Activated CD8-positive, alpha-beta memory T cell treated with anti-CD3 and anti-CD28 coated beads, Interleukin-2, amount 50 U/mL, for 4 hours (primary cell): ENCODE data around the gene CELF6.
A peak's percentile ranks its signal among the peaks of the same experiment; 100 is the strongest.

Experiments used
- DNase-seq: peaks from one replicate; pipeline ENCODE4 v3.0.0-alpha.2; 2020

Gene CELF6

GRCh38 chr15:72319985-72320671 lies at the start of gene CELF6:
Gene CELF6 (minus strand): TSS chr15:72320157. CDS start chr15:72319874, 283 bp downstream.
- DNase-seq, result peak; percentile 76

- DNase-seq, result no peak
These were observed 48.9 kb upstream of the CELF6 start for GRCh38 chr15:72368899-72369298.

GRCh38 chr15:72368325-72368724 lies 48.4 kb upstream of the CELF6 start:
- no peak for DNase-seq

- no peak for DNase-seq
These were observed 45.9 kb upstream of the CELF6 start for GRCh38 chr15:72365844-72366243.

GRCh38 chr15:72361176-72361575 lies 41.2 kb upstream of the CELF6 start:
- no peak for DNase-seq

GRCh38 chr15:72358650-72359171 lies 38.8 kb upstream of the CELF6 start:
- DNase-seq, result no peak

GRCh38 chr15:72358121-72358520 lies 38.2 kb upstream of the CELF6 start:
- no peak for DNase-seq

- DNase-seq, result no peak
These were observed 34.5 kb upstream of the CELF6 start for GRCh38 chr15:72354496-72354895.

- DNase-seq, result no peak
These were observed 33.3 kb upstream of the CELF6 start for GRCh38 chr15:72353266-72353665.

- no peak for DNase-seq
These were observed 25.8 kb upstream of the CELF6 start for GRCh38 chr15:72345806-72346205.

- DNase-seq, result no peak
These were observed 25.3 kb upstream of the CELF6 start for GRCh38 chr15:72345280-72345679.

GRCh38 chr15:72344602-72345001 lies 24.6 kb upstream of the CELF6 start:
- no peak for DNase-seq

- peak; percentile 35 for DNase-seq
These were observed 22.4 kb upstream of the CELF6 start for GRCh38 chr15:72342385-72342784.

GRCh38 chr15:72341361-72341760 lies 21.4 kb upstream of the CELF6 start:
- no peak for DNase-seq

GRCh38 chr15:72340366-72340765 lies 20.4 kb upstream of the CELF6 start:
- DNase-seq, result no peak

GRCh38 chr15:72339777-72340177 lies 19.8 kb upstream of the CELF6 start:
- DNase-seq, result no peak

GRCh38 chr15:72338617-72339321 lies 18.8 kb upstream of the CELF6 start:
- DNase-seq, result no peak

GRCh38 chr15:72338148-72338547 lies 18.2 kb upstream of the CELF6 start:
- no peak for DNase-seq

- no peak for DNase-seq
These were observed 14.9 kb upstream of the CELF6 start for GRCh38 chr15:72334842-72335241.

GRCh38 chr15:72331021-72331420 lies 11.1 kb upstream of the CELF6 start:
- DNase-seq, result no peak

- DNase-seq, result no peak
These were observed 3.8 kb upstream of the CELF6 start for GRCh38 chr15:72323752-72324151.

GRCh38 chr15:72319360-72319984 lies 485 bp downstream of the CELF6 start:
- DNase-seq, result peak; percentile 49

GRCh38 chr15:72318408-72318942 lies 1.5 kb downstream of the CELF6 start:
- no peak for DNase-seq
